Measurements from ENCODE around the gene C6orf89.
"Not testable (repeated sequence)": the region's sequence is repeated elsewhere in the genome, so short reads cannot be mapped to it uniquely, and the experiment has no call there.

Gene C6orf89

GRCh38 chr6:36886950-36887618, 1.3 kb downstream of the C6orf89 start:
- Histone ChIP-seq H3K27me3 (replicated peaks in 2 of 5; ENCODE audit: control insufficient read depth in 4 of 5, insufficient read depth in 5 of 5, low read length in 4 of 5) (no peaks in the 10 kb centered on the region), H3K9me3 (ENCODE audit: control extremely low read depth in 1 of 5, control insufficient read depth in 4 of 5, insufficient read depth in 2 of 5, low read depth in 1 of 5, low read length in 4 of 5) (no peaks in the 10 kb centered on the region), H3K36me3 (ENCODE audit: control insufficient read depth in 4 of 4, insufficient read depth in 4 of 4, low read length in 3 of 4) (peaks cover 0 to 2% (median 0%) of the 10 kb centered on the region in 4 experiments), H3K4me3 (ENCODE audit: control insufficient read depth in 1 of 7, extremely low read depth in 1 of 7, insufficient read depth in 4 of 7, low read depth in 2 of 7, low read length in 6 of 7) (peak overlapping the region in 2 of 7 experiments; percentile 95), H3K4me1 (ENCODE audit: control extremely low read depth in 1 of 4, control insufficient read depth in 4 of 4, insufficient read depth in 4 of 4, low read length in 3 of 4) (peaks cover 4 to 15% (median 11%) of the 10 kb centered on the region in 4 experiments), H3K27ac (ENCODE audit: insufficient read depth in 1 of 2, low read depth in 1 of 2, low read length in 2 of 2, poor library complexity in 1 of 2, severe bottlenecking in 2 of 2) (peak overlapping the region in 1 of 2 experiments; percentile 82)
- WGBS (ENCODE audit: insufficient coverage): 90% methylated on average over 3 of the region's 10 CpGs
- ChIA-PET POLR2A (no interaction called here), CTCF (interaction anchor here (1.3 kb wide), 1 partner anchor 16 kb away, joined by 3 read pairs; no protein-coding TSS in a partner anchor)
- DNase-seq: no peak

GRCh38 chr6:36888115-36888643, 2.4 kb downstream of the C6orf89 start:
- DNase-seq: no peak
- peak overlapping the region in 1 of 2 experiments; percentile 69 for H3K27ac ChIP-seq (ENCODE audit: insufficient read depth in 1 of 2, low read depth in 1 of 2, low read length in 2 of 2, poor library complexity in 1 of 2, severe bottlenecking in 2 of 2)
- POLR2A ChIA-PET: no interaction called here
- CTCF ChIA-PET: interaction anchor here (1.0 to 2.8 kb wide), 5 partner anchors 10 to 130 kb away, joined by 3 to 7 read pairs (median 5); no protein-coding TSS in a partner anchor
- H3K4me3 ChIP-seq (ENCODE audit: control insufficient read depth in 1 of 7, extremely low read depth in 1 of 7, insufficient read depth in 4 of 7, low read depth in 2 of 7, low read length in 6 of 7): no peak overlapping the region
- H3K4me1 ChIP-seq (ENCODE audit: control extremely low read depth in 1 of 4, control insufficient read depth in 4 of 4, insufficient read depth in 4 of 4, low read length in 3 of 4): peaks cover 4 to 15% (median 11%) of the 10 kb centered on the region in 4 experiments
- peaks cover 0 to 4% (median 1%) of the 10 kb centered on the region in 4 experiments for H3K36me3 ChIP-seq (ENCODE audit: control insufficient read depth in 4 of 4, insufficient read depth in 4 of 4, low read length in 3 of 4)
- H3K9me3 ChIP-seq (ENCODE audit: control extremely low read depth in 1 of 5, control insufficient read depth in 4 of 5, insufficient read depth in 2 of 5, low read depth in 1 of 5, low read length in 4 of 5): no peaks in the 10 kb centered on the region
- H3K27me3 ChIP-seq (replicated peaks in 2 of 5; ENCODE audit: control insufficient read depth in 4 of 5, insufficient read depth in 5 of 5, low read length in 4 of 5): no peaks in the 10 kb centered on the region
- 89% methylated on average over 6 of the region's 7 CpGs for WGBS (ENCODE audit: insufficient coverage)

GRCh38 chr6:36888654-36889481, 3.1 kb downstream of the C6orf89 start:
- peak in 1 of 3 donors; percentile 47 for DNase-seq
- H3K4me3 ChIP-seq (ENCODE audit: control insufficient read depth in 1 of 7, extremely low read depth in 1 of 7, insufficient read depth in 4 of 7, low read depth in 2 of 7, low read length in 6 of 7): no peak overlapping the region
- 87% methylated on average over 2 of the region's 6 CpGs for WGBS (ENCODE audit: insufficient coverage)
- no peaks in the 10 kb centered on the region for H3K9me3 ChIP-seq (ENCODE audit: control extremely low read depth in 1 of 5, control insufficient read depth in 4 of 5, insufficient read depth in 2 of 5, low read depth in 1 of 5, low read length in 4 of 5)
- ChIA-PET POLR2A (no interaction called here), CTCF (interaction anchor here (0.8 to 2.8 kb wide), 12 partner anchors 10 to 132 kb away, joined by 3 to 7 read pairs (median 4); no protein-coding TSS in a partner anchor)
- no peaks in the 10 kb centered on the region for H3K27me3 ChIP-seq (replicated peaks in 2 of 5; ENCODE audit: control insufficient read depth in 4 of 5, insufficient read depth in 5 of 5, low read length in 4 of 5)
- peaks cover 4 to 15% (median 11%) of the 10 kb centered on the region in 4 experiments for H3K4me1 ChIP-seq (ENCODE audit: control extremely low read depth in 1 of 4, control insufficient read depth in 4 of 4, insufficient read depth in 4 of 4, low read length in 3 of 4)
- peak overlapping the region in 1 of 2 experiments; percentile 69 for H3K27ac ChIP-seq (ENCODE audit: insufficient read depth in 1 of 2, low read depth in 1 of 2, low read length in 2 of 2, poor library complexity in 1 of 2, severe bottlenecking in 2 of 2)
- peaks cover 0 to 4% (median 2%) of the 10 kb centered on the region in 4 experiments for H3K36me3 ChIP-seq (ENCODE audit: control insufficient read depth in 4 of 4, insufficient read depth in 4 of 4, low read length in 3 of 4)

- Histone ChIP-seq H3K27me3 (replicated peaks in 2 of 5; ENCODE audit: control insufficient read depth in 4 of 5, insufficient read depth in 5 of 5, low read length in 4 of 5) (no peaks in the 10 kb centered on the region), H3K27ac (ENCODE audit: insufficient read depth in 1 of 2, low read depth in 1 of 2, low read length in 2 of 2, poor library complexity in 1 of 2, severe bottlenecking in 2 of 2) (no peak overlapping the region), H3K36me3 (ENCODE audit: control insufficient read depth in 4 of 4, insufficient read depth in 4 of 4, low read length in 3 of 4) (peaks cover 3 to 14% (median 6%) of the 10 kb centered on the region in 4 experiments), H3K4me1 (ENCODE audit: control extremely low read depth in 1 of 4, control insufficient read depth in 4 of 4, insufficient read depth in 4 of 4, low read length in 3 of 4) (peaks cover 3 to 13% (median 11%) of the 10 kb centered on the region in 4 experiments), H3K4me3 (ENCODE audit: control insufficient read depth in 1 of 7, extremely low read depth in 1 of 7, insufficient read depth in 4 of 7, low read depth in 2 of 7, low read length in 6 of 7) (no peak overlapping the region), H3K9me3 (ENCODE audit: control extremely low read depth in 1 of 5, control insufficient read depth in 4 of 5, insufficient read depth in 2 of 5, low read depth in 1 of 5, low read length in 4 of 5) (no peaks in the 10 kb centered on the region)
- no CpG with 5 or more reads among the region's 3 CpGs for WGBS (ENCODE audit: insufficient coverage)
- ChIA-PET CTCF (interaction anchor here (0.9 to 2.8 kb wide), 7 partner anchors 8 to 131 kb away, joined by 3 to 7 read pairs (median 5); no protein-coding TSS in a partner anchor), POLR2A (interaction anchor here (0.6 kb wide), 1 partner anchor 233 kb away, joined by 3 read pairs; no protein-coding TSS in a partner anchor)
- DNase-seq: no peak
These were observed 4.4 kb downstream of the C6orf89 start for GRCh38 chr6:36890112-36890663.

- H3K4me3 ChIP-seq (ENCODE audit: control insufficient read depth in 1 of 7, extremely low read depth in 1 of 7, insufficient read depth in 4 of 7, low read depth in 2 of 7, low read length in 6 of 7); POLR2A ChIA-PET; CTCF ChIA-PET; H3K9me3 ChIP-seq (ENCODE audit: control extremely low read depth in 1 of 5, control insufficient read depth in 4 of 5, insufficient read depth in 2 of 5, low read depth in 1 of 5, low read length in 4 of 5); H3K27ac ChIP-seq (ENCODE audit: insufficient read depth in 1 of 2, low read depth in 1 of 2, low read length in 2 of 2, poor library complexity in 1 of 2, severe bottlenecking in 2 of 2); DNase-seq; H3K27me3 ChIP-seq (replicated peaks in 2 of 5; ENCODE audit: control insufficient read depth in 4 of 5, insufficient read depth in 5 of 5, low read length in 4 of 5): not testable (repeated sequence)
- Histone ChIP-seq H3K36me3 (ENCODE audit: control insufficient read depth in 4 of 4, insufficient read depth in 4 of 4, low read length in 3 of 4) (peaks cover 3 to 17% (median 6%) of the 10 kb centered on the region in 4 experiments), H3K4me1 (ENCODE audit: control extremely low read depth in 1 of 4, control insufficient read depth in 4 of 4, insufficient read depth in 4 of 4, low read length in 3 of 4) (peaks cover 0 to 10% (median 8%) of the 10 kb centered on the region in 4 experiments)
- WGBS (ENCODE audit: insufficient coverage): no CpG with 5 or more reads among the region's 2 CpGs
These were observed 5.4 kb downstream of the C6orf89 start for GRCh38 chr6:36891153-36891552.

- WGBS (ENCODE audit: insufficient coverage): 100% methylated on average over 7 of the region's 8 CpGs
- no peak for DNase-seq
- H3K36me3 ChIP-seq (ENCODE audit: control insufficient read depth in 4 of 4, insufficient read depth in 4 of 4, low read length in 3 of 4): peaks cover 3 to 21% (median 8%) of the 10 kb centered on the region in 4 experiments
- H3K27ac ChIP-seq (ENCODE audit: insufficient read depth in 1 of 2, low read depth in 1 of 2, low read length in 2 of 2, poor library complexity in 1 of 2, severe bottlenecking in 2 of 2): no peak overlapping the region
- no peaks in the 10 kb centered on the region for H3K4me1 ChIP-seq (ENCODE audit: control extremely low read depth in 1 of 4, control insufficient read depth in 4 of 4, insufficient read depth in 4 of 4, low read length in 3 of 4)
- no peaks in the 10 kb centered on the region for H3K27me3 ChIP-seq (replicated peaks in 2 of 5; ENCODE audit: control insufficient read depth in 4 of 5, insufficient read depth in 5 of 5, low read length in 4 of 5)
- ChIA-PET POLR2A (interaction anchor here (0.7 kb wide), 1 partner anchor 30 kb away, joined by 4 read pairs; no protein-coding TSS in a partner anchor), CTCF (interaction anchor here (1.0 to 2.8 kb wide), 4 partner anchors 11 to 279 kb away, joined by 3 to 9 read pairs (median 4); no protein-coding TSS in a partner anchor)
- no peak overlapping the region for H3K4me3 ChIP-seq (ENCODE audit: control insufficient read depth in 1 of 7, extremely low read depth in 1 of 7, insufficient read depth in 4 of 7, low read depth in 2 of 7, low read length in 6 of 7)
- no peaks in the 10 kb centered on the region for H3K9me3 ChIP-seq (ENCODE audit: control extremely low read depth in 1 of 5, control insufficient read depth in 4 of 5, insufficient read depth in 2 of 5, low read depth in 1 of 5, low read length in 4 of 5)
These were observed 8.5 kb downstream of the C6orf89 start for GRCh38 chr6:36893976-36894932.

Data from common myeloid progenitor, CD34-positive (primary cell).